Keratinocyte (primary cell): ENCODE measurements around the gene RAI14.

Source experiments
- EZH2 ChIP-seq: IDR thresholded peaks from one replicate; pipeline ENCODE4 v1.6.1; 2012; ENCODE audit warnings: inconsistent platforms, mild to moderate bottlenecking, low read length, moderate library complexity
- TF ChIP-seq, protein P1 (sequence below), 3 experiments: IDR thresholded peaks in 1 of 3; conservative IDR thresholded peaks in 1 of 3; optimal IDR thresholded peaks in 1 of 3; 2 replicates in 2 of 3; 3 replicates in 1 of 3; pipeline versions ENCODE3 to v1.5.1; 2011; ENCODE audit warnings: low read length in 3 of 3, mild to moderate bottlenecking in 3 of 3, moderate library complexity in 2 of 3, control low read depth in 1 of 3, inconsistent platforms in 1 of 3; ENCODE audit not compliant: insufficient read depth in 2 of 3; ENCODE audit errors: extremely low read depth in 1 of 3

DNA sequence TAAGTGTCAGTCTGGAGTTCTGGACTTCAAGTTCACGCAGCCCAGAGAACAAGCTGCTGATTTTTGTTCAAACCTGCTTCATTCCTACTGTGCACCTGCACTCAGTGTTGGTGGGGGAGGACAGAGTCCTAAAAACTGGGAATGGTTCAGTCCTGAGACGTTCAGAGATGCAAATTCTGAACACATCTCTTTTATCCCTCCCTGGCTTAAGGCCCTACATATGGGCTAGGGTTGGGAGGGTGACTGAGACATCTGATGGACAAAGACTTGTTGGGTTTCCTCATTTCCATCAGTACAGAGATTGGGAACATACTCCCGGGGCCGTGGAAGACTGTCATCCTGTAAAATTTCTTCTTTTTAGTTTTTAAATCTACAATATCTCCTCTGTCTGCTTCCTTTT is 99.8 kb downstream of the RAI14 start:
- TF ChIP-seq, protein P1, sequence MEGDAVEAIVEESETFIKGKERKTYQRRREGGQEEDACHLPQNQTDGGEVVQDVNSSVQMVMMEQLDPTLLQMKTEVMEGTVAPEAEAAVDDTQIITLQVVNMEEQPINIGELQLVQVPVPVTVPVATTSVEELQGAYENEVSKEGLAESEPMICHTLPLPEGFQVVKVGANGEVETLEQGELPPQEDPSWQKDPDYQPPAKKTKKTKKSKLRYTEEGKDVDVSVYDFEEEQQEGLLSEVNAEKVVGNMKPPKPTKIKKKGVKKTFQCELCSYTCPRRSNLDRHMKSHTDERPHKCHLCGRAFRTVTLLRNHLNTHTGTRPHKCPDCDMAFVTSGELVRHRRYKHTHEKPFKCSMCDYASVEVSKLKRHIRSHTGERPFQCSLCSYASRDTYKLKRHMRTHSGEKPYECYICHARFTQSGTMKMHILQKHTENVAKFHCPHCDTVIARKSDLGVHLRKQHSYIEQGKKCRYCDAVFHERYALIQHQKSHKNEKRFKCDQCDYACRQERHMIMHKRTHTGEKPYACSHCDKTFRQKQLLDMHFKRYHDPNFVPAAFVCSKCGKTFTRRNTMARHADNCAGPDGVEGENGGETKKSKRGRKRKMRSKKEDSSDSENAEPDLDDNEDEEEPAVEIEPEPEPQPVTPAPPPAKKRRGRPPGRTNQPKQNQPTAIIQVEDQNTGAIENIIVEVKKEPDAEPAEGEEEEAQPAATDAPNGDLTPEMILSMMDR (optimal IDR thresholded peaks at IDR 0.05 in 1 of 3, IDR thresholded peaks at IDR 0.05 in 1 of 3, conservative IDR thresholded peaks at IDR 0.05 in 1 of 3; ENCODE audit: extremely low read depth in 1 of 3, insufficient read depth in 2 of 3, low read length in 3 of 3): no peak
- no peak for TF ChIP-seq EZH2
